Astrocyte of the spinal cord (primary cell): Measurements from ENCODE around the gene GNG12.

Experiments used
- DNase-seq: peaks from one replicate; pipeline ENCODE4 v3.0.0; 2011; ENCODE audit warnings: low read depth, low spot score
- H3K4me3 ChIP-seq: 2 replicates; pipeline ENCODE4 v1.5.1; 2011; ENCODE audit warnings: low read depth, mild to moderate bottlenecking, low read length, moderate library complexity
- CTCF ChIP-seq: IDR thresholded peaks from 2 replicates; pipeline ENCODE4 v1.5.1; 2012; ENCODE audit warnings: low read depth, mild to moderate bottlenecking, low read length, inconsistent platforms
- in situ Hi-C: cut with HindIII; loops from 2 replicates; pipeline ENCODE4 v1.10.0; 2017; ENCODE audit warnings: low sequenced_read_pairs

GNG12 gene

GRCh38 chr1:67688526-67689219 lies 144.6 kb downstream of the GNG12 start:
- no peak for TF ChIP-seq CTCF
- no peak for DNase-seq
- H3K4me3 ChIP-seq, result no peak overlapping the region
- in situ Hi-C loops, result no loop called here

- DNase-seq, result peak; percentile 80
- in situ Hi-C loops, result no loop called here
- TF ChIP-seq CTCF, result no peak
- H3K4me3 ChIP-seq, result peak overlapping the region; percentile 97
These were observed 145.6 kb downstream of the GNG12 start for GRCh38 chr1:67687649-67688048.

- no peak for DNase-seq
- in situ Hi-C loops, result no loop called here
- H3K4me3 ChIP-seq, result peak overlapping the region; percentile 97
- TF ChIP-seq CTCF, result no peak
These were observed 146.1 kb downstream of the GNG12 start for GRCh38 chr1:67687198-67687545.

GRCh38 chr1:67686267-67687197 lies 146.7 kb downstream of the GNG12 start:
- DNase-seq, result peak; percentile 96
- no peak for TF ChIP-seq CTCF
- peak overlapping the region; percentile 97 for H3K4me3 ChIP-seq
- in situ Hi-C loops, result no loop called here

GRCh38 chr1:67685558-67686266 lies 147.6 kb downstream of the GNG12 start:
- DNase-seq, result peak; percentile 45
- TF ChIP-seq CTCF, result no peak
- in situ Hi-C loops, result no loop called here
- H3K4me3 ChIP-seq, result peak overlapping the region; percentile 97

GRCh38 chr1:67685067-67685557 lies 148.2 kb downstream of the GNG12 start, which contains the start of gene GADD45A:
Gene GADD45A (plus strand): TSS chr1:67685201. CDS start chr1:67685495, 294 bp downstream.
- DNase-seq, result peak; percentile 100
- TF ChIP-seq CTCF, result no peak
- peak within 1 kb of the TSS; percentile 97 for H3K4me3 ChIP-seq
- in situ Hi-C loops, result no loop called here
